ENCODE results near the gene SLC35F1.

SLC35F1 gene

DNA sequence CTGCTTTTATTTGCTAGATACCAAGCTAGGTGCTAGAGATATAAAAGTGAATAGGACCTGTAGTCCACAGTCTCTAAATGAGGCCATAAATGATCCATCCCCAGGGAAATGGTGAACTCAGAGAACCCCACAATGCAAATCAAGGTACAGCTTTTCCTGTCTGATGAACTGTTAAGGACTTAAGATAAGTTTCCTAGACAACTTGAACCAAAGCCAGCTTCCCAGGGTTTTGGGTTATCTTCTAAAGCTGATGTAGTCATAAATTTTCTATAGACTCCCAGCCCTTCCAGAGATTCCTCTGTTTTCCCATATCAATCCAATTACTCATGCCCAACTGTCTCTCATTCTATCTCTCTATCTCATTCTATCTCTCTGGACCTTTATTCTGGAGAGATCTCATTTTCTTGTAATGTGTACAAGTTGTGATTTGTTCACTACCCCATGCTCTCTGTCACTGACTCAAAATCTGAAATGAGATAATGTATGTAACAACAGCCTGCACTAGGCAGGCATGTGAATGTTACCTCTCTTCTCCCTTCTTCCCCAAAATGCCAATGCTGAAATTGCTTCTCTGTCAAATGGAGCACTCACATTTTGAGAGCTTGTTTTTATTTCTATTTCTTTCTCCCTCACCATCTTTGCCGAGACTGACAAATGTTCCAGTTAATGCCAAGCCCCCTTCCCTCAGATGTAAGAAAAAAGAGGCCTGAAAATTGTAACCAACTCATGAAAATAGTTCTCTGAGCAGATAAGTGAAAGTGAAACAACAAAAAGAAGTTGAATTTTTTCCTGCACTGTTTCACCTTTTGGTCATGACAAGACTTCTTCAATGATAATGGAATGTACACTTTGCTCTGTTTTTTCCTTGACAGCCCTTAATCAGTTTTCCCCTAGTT, 279.9 kb downstream of the SLC35F1 start:
- DNase-seq (ENCODE audit: extremely low read depth in 1 of 2, low read depth in 1 of 2): no peak

DNA sequence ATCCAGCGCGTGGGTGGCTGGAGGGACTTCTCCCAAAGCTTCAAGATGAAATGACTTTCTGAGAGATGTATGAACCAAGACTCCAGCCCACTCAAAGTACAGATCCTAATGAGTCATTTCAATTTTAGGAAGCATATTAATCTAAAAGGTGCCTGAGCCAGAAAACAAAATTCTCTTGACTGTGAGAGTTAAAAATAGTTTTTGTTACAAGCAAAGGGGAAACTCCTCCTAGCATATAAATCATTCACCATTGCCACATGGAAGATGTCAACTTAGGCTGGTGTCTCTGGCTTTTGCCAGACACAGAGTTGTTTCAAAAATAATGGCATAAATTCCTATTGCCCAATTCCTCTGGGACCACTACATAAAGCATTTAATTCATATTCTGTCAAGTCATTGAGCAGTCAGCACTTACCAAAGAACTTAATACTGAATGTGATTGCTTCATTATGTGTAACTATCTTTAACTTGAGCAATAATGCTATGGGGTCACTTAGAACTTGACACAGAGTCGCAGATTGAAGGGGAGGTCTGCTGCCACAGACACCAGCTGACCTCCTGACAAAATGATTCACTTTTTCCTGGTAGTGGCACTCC, 280.6 kb downstream of the SLC35F1 start:
- DNase-seq (ENCODE audit: extremely low read depth in 1 of 2, low read depth in 1 of 2): no peak

DNA sequence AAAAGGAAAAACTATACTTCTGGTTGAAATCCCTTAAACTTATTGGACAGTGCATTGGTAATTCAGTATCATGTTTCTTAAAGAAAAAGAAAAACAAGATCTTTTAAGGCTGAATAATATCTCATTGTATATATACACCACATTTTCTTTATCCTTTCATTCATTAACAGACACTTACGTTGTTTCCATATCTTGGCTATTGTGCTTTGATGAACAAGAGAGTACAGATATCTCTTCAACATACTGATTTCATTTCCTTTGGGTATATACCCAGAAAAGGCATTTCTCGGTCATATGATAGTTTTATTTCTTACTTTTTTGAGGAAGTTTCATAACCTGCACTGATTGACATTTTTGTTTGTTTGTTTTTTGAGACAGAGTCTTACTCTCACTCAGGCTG, 281.5 kb downstream of the SLC35F1 start:
- no peak for DNase-seq (ENCODE audit: extremely low read depth in 1 of 2, low read depth in 1 of 2)

DNA sequence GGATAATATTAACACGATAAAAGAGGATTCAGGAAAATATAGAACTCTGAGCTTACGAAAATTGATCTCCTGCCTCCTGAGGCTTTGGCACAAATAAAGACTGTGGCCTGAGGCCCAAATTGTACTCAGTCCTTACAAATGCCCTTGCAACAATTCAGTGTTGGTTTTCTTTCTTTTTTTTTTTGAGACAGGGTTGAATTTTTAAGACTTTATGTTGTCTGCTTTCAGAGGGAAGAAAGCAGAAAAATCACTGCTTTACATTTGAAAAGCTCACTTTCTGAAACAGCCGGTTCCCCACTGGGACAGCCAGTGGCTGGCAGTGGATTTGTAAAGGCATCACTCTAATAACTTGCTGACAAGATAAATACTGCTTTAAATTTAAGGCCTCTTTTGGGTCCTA, 290.5 kb downstream of the SLC35F1 start:
- no peak for DNase-seq (ENCODE audit: extremely low read depth in 1 of 2, low read depth in 1 of 2)

DNA sequence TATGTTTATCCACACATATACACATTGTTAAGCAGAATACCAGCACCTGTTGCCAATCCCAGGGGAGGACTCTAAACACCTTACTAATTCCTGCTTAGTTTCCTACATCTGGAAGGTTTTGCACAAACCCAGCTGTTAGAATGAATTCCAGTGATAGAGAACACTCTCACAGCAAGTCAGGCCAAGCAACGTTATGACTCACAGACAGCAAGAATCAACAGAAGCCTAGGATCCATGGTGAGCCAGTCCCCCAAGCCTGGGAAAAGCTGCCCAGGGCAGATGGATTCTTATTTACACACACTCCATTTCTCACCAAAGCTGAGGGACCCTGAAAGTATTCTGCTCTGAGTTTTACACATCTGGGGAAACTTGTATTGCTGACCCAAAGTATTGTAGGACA, 291.7 kb downstream of the SLC35F1 start:
- no peak for DNase-seq (ENCODE audit: extremely low read depth in 1 of 2, low read depth in 1 of 2)

DNA sequence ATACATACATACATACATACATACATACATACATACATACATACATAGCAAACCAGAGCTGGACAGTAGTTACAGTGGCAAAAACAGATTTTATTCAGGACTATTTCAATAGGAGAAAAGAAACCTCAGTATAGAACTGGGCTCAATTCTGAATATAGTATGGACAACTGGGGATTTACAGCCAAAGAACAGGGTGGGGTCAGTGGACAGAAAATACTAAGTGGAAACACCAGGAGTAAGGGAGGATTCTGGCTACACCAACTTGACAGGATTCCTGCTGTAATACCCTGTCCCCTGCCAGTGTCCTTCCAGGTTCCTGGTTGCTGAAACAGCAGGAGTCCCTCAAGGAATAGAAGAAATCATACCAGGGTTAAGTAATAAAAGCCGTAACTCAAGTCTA, 293.1 kb downstream of the SLC35F1 start:
- no peak for DNase-seq (ENCODE audit: extremely low read depth in 1 of 2, low read depth in 1 of 2)

DNA sequence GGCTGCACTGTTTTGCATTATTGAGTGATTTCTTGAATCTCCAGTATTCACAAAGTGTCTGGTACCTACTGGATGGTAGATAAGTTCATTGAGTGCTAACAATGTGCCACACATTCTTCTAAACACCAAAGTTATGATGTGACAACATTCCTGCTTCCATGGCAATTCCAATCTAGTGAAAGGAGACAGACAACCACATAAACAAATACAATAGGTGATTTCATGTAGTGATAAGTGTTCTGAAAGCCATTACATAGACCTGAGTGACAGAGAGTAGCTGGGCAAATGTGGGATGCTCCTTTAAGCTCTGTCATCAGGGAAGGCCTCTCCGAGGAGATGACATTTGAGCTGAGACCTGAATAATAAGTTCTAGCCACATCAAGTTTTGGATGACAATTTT, 295.5 kb downstream of the SLC35F1 start:
- no peak for DNase-seq (ENCODE audit: extremely low read depth in 1 of 2, low read depth in 1 of 2)

DNA sequence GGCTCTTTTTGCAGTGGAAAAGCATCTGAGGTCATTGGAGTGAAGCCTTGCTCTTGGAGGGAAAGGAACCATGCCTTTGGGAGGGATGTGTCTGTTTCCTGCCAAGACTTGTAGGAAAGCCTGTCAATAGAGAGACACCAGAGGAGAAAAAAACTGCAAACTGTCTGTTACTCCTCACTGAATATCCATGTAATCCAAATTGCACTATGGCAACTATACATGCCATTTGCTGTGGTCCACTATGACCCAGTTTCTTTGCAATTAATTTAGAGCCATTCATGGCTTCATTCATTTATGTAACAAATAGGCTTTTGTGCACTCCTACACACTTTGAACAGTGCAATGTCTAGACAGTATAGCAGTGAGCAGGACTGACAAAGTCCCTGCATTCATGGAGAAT, 296.5 kb downstream of the SLC35F1 start:
- DNase-seq (ENCODE audit: extremely low read depth in 1 of 2, low read depth in 1 of 2): no peak

DNA sequence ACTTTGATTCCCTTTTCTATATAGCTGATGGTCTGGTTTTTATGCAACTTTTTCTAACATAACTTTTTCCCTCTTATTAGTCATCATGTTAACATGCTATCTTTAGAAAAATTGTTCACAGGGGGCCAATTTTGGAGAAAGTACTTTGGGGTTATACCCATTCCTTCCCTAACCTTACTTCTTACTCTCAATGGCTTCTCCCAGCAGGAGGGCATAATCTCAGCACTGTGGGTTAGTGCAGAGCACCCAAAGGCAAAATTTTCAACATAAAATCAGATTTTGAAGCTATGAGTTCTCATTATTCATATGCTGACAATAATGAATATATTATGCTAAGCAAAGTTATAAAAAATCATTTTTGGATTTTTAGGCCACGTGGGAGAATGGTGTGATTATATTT, 299.2 kb downstream of the SLC35F1 start:
- no peak for DNase-seq (ENCODE audit: extremely low read depth in 1 of 2, low read depth in 1 of 2)

DNA sequence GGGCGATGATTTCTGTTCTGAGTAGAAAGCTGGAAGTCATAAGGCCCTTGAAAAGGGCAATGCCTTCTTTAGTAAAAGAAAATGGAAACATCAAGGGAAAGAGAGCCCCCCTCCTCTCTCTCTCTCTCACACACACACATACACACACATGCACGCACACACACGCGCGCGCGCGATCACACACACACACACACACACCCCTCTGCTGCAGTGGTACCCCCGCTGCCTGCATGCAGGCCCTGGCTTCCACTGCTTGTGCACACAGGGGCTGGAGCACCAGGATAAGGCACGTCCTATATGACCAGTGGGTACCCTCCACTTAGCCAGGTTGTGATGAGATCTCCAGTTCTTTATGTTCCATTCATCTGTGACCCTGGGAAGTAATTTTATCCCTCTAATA, 300.9 kb downstream of the SLC35F1 start:
- DNase-seq (ENCODE audit: extremely low read depth in 1 of 2, low read depth in 1 of 2): no peak

DNA sequence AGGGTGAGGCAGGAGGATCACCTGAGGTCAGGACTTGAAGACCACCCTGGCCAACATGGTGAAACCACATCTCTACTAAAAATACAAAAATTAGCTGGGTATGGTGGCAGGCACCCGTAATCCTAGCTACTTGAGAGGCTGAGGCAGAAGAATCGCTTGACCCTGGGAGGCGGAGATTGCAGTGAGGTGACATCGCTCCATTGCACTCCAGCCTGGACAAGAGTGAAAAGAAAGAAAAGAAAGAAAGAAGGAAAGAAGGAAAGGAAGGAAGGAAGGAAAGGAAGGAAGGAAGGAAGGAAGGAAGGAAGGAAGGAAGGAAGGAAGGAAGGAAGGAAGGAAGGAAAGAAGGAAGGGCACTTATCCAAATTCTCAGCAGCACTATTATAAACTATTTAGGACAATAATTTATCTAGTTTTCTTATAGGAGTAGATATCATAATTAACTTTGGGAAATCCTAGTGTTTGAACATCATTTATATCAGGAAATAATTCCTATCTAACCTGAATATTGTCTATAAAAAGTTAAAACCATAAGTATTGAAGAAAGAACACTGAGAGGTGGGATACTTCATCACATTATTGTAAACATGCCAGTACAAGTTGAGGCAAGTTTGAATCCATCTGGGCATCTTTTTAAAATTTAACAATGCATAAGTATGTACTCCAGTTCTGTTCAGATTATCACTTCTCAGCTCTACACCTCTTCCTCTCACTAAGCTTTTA, 305.5 kb downstream of the SLC35F1 start:
- no peak for DNase-seq (ENCODE audit: extremely low read depth in 1 of 2, low read depth in 1 of 2)

DNA sequence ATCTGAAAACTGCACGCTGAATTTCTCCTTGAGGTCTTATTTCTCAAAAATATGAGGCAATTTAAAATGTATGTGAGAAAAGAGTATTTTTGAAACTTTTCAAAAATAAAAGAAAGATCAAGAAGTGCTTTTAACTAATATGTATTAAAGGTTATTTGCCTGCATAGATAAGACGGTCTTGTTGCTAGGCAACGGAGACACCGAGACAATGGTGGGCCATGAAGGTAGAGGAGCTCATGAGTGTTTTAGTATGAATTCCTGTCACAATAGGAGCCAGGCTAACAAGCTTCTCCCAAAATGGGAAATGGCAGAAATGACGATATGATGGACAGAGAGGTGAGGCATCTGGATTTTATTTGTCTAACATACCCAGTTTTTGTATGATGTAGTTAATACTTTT, 308.2 kb downstream of the SLC35F1 start:
- DNase-seq (ENCODE audit: extremely low read depth in 1 of 2, low read depth in 1 of 2): no peak

DNA sequence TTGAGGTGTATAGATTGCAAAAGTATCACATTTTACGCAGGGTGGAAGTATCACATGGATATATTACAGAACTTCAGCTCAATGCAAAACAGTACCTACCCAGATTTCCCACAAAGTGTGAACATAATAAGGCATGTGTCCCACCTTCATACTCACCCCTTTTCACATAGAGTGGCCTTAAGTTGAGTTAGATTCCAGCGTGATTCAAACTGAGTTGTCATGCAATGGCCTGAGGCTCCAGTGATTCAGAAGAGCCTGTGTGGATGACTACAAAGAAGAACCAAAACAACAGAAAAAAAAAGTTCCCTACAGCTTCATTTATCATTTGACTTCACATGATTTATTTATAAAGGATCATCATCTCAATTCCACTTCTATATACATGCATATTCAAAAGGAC, 309.7 kb downstream of the SLC35F1 start:
- DNase-seq (ENCODE audit: extremely low read depth in 1 of 2, low read depth in 1 of 2): no peak

DNA sequence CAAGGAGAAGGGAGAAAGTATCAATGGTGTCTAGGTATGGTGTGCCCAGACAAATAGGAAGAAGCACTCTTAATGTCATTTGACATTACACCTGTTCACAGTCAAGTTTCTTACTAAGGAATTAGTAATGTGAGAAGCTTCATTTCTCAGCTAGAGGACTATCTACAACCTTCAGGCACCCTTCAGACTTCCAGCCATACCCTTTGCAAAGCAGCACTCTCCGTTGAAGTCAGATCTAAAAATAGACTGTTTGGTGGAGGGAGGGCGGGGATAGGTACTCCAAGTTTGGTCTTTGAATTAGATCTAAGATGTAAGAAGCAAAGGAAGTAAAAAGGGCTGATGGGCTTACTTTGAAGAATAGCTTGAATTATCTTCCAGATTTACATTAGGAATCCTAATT, 311.1 kb downstream of the SLC35F1 start:
- DNase-seq (ENCODE audit: extremely low read depth in 1 of 2, low read depth in 1 of 2): no peak

DNA sequence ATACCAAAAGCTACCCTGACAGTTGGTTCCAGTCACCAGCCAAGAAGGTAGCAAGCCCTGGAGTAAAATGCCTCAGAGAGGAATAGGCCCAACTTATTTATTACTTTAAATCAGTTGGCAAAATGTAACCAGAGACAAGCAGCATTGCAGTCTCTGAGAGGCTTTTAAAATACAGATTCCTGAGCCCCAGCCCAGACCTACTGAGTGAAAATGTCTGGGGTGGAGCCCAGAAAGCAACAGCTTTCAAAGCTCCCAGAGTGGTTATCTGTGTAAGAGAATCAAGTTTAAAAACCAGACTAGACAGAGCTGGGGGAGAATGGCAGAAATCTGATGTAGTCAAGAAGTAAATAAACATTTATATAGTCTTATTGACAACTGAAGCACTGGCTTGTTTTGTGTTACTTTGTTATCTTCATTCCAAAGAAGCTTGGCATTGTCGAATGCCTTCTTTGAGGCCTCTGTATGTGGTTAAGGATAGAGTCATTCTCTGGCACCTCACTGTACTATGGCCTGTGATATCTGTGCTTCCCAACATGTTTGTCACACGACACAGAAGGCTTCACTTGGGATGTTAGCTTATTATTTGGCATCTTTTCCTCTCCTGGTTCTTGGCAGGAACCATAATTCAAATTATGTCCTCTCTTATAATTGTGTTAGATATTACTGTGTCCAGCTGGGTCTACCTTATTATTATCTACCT, 313.5 kb downstream of the SLC35F1 start:
- DNase-seq (ENCODE audit: extremely low read depth in 1 of 2, low read depth in 1 of 2): no peak

DNA sequence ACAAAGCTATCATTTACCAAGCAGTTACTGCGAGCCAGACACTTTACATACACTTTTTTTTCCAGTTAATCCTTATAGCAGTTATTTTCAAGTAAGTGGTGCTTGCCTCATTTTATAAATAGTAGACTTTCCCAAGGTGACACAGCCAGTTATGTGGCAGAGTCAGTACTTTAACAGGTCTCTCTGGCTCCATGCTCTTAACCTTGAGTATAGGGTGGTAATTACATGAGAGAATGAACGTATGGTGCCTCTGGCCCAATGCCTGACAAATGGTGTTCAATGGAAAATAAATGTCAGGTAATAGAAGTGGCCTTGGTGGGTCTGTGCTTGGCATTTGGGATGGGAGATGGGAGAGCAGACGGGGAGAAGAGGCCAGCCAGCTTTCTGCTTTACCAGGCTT, 316.3 kb downstream of the SLC35F1 start:
- no peak for DNase-seq (ENCODE audit: extremely low read depth in 1 of 2, low read depth in 1 of 2)

DNA sequence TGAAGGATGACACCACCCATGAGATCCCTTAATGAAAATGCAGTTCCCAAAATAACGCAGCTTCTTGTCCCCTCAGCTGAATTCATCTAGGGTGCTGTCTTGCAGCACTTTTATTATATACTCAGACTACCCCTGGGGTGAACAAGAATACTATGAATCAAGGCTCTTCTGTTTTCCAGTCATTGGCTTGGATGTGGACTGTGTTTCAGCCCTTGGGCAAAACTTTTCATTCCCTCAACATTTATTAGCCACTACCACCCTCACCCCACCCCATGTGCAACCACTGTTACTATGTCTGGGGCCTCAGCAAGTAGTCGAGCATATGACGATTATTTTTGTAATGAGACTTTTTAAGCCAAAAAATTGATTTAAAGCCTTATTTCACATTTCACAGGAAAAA, 321.8 kb downstream of the SLC35F1 start:
- no peak for DNase-seq (ENCODE audit: extremely low read depth in 1 of 2, low read depth in 1 of 2)

DNA sequence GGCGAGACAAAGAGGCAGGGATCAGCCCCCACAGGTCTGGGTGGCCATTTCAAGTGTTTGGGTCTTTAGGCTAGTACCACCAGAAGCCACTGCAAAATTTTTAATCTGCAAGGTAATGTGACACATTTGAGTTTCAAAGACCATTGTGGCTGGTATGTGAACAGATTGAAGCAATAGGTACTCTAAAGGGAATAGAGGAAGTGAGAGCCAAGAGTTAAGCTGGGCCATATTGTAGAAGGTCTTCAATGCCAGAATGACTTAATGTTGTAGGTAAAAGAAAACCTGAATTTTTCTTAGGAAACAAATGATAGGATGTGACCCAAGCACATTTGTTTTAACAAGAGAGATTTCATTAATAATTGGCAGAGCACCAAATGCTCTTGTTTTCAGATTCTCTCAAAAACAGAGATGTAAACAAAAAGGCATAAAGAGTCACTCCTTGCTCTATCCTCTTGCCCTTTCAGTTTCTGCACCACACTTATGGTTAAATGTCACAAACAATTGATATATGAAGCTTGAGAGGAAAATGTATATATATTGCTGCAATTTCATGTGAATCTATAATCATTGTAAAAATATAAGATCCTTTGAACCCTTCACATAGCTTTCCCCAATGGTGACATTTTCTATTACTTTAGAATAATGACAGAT, 333.9 kb downstream of the SLC35F1 start:
- no peak for DNase-seq (ENCODE audit: extremely low read depth in 1 of 2, low read depth in 1 of 2)

DNA sequence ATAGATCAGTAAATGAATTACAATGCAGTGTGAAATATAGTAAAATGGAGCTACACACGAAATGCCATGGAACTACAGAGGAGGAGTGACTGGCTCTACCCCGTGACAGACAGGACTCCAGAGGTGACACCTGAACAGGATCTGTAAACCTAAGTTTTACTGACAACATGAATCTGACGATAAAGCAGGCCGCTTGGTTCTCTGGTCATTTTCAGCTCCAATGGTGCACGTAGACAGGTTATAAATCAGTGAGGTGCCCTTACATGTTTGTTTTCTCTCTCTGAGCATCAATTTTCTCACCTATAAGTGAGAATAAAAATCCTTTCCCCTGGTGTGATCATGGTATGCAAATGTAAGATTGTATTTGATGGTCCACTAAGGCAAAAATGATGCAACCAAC, 339.3 kb downstream of the SLC35F1 start:
- no peak for DNase-seq (ENCODE audit: extremely low read depth in 1 of 2, low read depth in 1 of 2)

DNA sequence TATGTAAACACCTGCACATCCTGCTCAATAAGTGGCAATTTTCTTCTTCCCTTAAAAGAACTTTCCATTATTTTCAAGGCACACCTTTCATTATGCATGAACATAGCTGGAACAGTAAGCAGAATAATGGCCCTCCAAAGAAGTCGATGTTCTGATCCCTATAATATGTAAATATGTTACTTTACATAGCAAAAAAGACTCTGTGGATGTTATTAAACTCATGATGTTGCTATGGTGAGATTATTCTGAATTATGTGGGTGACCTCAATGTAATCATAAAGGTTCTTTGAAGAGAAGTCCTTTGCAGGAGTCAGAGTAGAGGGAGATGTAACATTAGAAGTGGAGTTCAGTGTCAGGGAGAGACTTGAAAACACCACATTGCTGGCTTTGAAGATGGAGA, 341.1 kb downstream of the SLC35F1 start:
- no peak for DNase-seq (ENCODE audit: extremely low read depth in 1 of 2, low read depth in 1 of 2)

DNA sequence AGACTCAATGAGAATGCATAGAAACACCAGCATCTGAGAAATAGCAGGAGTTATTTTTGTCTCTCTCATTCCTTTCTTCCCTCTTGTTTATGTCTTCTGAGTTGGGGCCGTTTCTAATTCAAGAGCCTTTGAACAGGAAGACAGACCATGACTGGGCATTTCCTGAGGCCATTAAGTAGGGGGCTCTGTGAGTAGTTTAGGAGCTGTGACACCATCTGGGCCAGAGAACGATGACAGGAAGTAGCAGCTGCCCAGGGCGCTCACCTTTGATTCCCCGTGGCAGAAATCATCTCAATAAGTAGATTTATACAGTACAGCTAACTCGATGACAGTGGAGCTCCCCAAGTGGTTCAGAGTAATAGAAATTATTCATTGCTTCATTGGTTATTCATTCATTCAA, 342.6 kb downstream of the SLC35F1 start:
- DNase-seq (ENCODE audit: extremely low read depth in 1 of 2, low read depth in 1 of 2): no peak

Measured in activated CD8-positive, alpha-beta memory T cell treated with anti-CD3 and anti-CD28 coated beads for 1 hour (primary cell).